Tongue (tissue), 2 donors: ENCODE results near the gene RACK1. TPM values are rescaled to one million over a fixed set of nuclear protein-coding genes. Genes with fewer than 3 reads are reported as not detected.
"Not testable (repeated sequence)": the region's sequence is repeated elsewhere in the genome, so short reads cannot be mapped to it uniquely, and the experiment has no call there.

ENCODE experiments used
- DNase-seq: peaks from one replicate; pipeline ENCODE4 v3.0.0-alpha.2; 2015
- total RNA-seq: library from RNA; depleted of rRNA; stranded (reverse); fragments of >200 nt; gene quantifications from one replicate; pipeline ENCODE4 v1.2.3, GENCODE V29; 2014

The RACK1 gene
- total RNA-seq, 1 donor from 2014 or later: 2,469 TPM

GRCh38 chr5:181212934-181213333, 30.8 kb downstream of the RACK1 start:
- no peak for DNase-seq

DNA sequence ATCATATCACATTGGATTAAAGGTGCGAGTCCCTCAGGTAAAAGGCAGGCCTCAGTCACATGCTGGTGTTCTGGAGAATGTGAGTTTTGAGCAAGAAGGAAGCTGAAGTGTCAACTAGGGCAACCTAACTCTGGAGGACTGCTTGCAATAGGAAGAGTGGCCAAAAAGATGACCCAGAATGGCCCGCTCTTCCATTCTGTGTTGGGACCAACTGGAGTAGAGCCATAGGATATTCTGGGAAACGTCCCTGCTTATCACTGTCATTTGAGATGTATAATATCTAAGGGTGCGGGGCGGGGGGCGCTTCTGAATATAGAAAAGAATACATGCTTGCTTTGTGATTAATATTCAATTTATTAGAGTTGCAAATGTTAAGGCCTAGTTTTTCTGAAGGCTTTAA, 31.6 kb downstream of the RACK1 start:
- DNase-seq: no peak

DNA sequence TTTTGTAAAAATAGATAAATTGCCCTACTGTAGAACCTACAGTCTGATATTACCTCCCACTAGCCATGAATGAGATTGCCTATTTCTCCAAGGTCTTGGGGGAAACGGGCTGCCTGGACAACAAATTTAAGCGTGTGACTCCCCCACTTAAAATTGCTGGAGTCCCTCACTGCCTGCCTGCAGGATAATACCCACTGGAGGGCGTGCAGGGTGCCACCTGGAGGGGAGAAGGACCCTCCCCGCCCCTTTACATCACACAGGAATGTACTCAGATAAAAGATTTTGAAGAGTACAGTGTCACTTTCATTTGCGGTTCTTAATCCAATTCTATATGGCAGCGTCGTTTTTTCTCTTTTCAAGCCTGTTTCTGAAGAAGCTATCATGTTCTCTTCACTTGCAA, 32.5 kb downstream of the RACK1 start:
- no peak for DNase-seq

- not testable (repeated sequence) for DNase-seq
Measured at GRCh38 chr5:181210698-181211097, 33.0 kb downstream of the RACK1 start.

- DNase-seq: not testable (repeated sequence)
Measured at GRCh38 chr5:181210148-181210547, 33.6 kb downstream of the RACK1 start.

DNA sequence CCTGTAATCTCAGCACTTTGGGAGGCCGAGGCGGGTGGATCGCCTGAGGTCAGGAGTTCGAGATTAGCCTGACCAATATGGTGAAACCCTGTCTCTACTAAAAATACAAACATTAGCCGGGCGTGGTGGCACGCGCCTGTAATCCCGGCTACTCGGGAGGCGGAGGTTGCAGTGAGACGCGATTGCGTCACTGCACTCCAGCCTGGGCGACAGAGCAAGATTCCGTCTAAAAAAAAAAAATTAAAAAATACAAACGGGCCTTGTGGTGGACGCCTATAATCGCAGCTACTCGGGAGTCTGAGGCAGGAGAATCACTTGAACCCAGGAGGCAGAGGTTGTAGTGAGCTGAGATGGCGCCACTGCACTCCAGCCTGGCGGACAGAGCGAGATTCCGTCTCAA, 34.7 kb downstream of the RACK1 start:
- not testable (repeated sequence) for DNase-seq

DNA sequence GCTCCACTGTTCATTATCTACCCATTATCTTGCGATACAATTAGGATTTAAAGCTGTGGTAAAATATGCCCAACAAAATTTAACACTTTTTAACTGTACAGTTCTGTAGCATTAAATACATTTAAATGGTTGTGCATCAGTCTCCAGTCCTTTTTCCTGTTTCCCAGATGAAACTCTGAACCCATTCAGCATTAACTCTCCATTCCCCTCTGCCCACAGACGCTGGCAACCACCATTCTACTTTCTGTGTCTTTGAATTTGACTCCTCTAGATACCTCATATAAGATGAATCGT, 35.8 kb downstream of the RACK1 start:
- no peak for DNase-seq

GRCh38 chr5:181207214-181207959, 36.3 kb downstream of the RACK1 start:
- DNase-seq: peak; percentile 93

GRCh38 chr5:181205761-181206649, 37.7 kb downstream of the RACK1 start:
- peak; percentile 49 for DNase-seq

DNA sequence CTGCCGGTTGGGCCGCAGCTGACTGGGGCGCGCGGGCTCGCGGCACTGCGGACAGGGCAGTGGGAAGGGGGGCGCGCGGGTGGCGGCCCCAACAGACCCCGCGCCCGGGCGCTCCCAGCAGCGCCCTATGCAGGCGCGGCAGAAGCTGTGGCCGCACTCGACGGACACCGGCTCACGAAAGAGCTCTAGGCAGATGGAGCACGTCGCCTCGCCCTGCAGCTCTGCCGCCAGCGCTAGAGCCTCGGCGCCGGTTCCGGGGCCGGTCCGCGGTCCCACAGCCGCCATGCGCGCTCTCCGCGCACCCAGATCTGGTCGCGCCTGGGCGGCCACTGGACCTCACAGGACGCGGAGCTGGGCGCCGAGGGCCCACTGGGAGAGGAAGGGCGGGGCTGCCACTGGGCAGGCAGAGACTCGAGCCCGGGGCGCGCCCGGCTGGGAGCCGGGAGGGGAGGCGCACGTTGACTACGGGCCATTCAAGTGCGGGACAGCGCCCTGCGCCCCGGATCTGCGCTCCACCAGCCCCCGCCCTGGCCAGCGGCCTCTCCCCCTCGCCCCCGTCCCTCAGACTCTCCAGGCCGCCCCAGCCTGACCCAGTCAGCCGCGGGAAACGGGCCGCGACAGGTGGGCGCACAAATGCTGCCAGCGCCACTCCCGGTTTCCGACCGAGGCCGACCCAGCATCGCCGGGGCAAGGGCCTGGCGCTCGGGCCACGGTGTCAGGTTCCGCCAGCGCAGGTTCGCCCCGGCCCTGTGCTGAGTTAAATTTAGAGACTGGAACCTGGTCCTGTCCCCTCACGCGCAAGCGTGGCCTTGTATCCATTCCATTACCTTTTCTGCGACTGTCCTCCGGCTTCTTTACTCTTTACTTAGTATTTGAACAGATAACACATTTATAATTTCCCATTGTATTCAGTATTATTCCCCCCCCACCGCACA, 38.6 kb downstream of the RACK1 start, which contains the start of gene TRIM7:
TSS of gene TRIM7 (minus strand) at position 371 of the 935 bp plus-strand sequence. CDS start at position 285, 86 bp downstream.
- peak; percentile 58 for DNase-seq

DNA sequence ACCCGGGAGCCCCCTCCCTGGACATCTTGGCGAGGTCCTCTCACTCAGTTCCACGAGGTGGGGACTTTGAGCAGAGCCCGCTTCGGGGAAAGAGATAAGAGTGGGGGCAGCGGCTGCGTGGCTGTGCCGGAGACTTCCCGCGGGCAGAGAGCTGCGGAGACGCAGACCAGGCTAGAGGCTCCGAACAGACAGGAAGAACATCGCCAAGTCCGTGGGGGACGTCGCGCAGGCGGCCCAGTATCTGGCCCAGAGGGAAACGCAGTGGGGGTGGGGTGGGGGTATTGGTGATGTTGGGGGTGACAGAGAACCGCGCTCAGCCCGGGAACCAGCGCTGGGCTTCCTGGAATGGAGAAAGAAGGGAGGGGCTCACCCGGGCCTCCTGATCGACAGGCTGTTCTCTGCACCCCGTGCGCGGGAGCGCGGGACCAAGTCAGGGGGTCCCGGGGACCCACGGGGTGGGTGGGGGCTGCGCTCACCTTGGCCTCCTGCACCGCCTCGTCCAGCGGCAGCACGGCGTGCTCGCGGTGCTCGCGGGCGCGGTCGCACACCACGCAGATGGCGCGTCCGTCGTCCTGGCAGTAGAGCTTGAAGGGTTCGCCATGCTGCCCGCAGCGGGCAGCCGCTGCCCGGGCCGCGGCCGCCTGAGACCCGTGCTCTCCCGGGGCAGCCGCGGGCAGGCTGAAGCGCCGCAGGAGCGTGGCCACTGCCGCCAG, 39.4 kb downstream of the RACK1 start:
- peak; percentile 34 for DNase-seq

DNA sequence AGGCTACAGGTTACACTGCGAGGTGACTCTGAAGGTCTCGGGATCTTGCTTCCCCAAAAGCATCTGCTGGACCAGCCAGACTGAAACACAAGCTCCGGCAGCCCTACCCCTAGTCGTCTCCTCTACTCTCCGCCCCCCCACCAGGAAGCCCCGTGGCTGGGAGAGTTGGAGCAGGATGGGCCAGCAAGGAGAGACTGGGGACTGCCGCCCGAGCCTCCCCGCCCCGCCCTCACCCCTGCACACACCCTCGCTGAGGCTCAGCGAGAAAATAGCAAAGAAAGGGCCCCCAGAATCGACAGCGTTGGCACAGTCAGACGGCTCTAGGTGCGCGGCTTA, 40.0 kb downstream of the RACK1 start:
- DNase-seq: no peak

- DNase-seq: no peak
Measured at GRCh38 chr5:181203093-181203711, 40.5 kb downstream of the RACK1 start.

- no peak for DNase-seq
Measured at GRCh38 chr5:181200816-181201215, 42.9 kb downstream of the RACK1 start.

- no peak for DNase-seq
Measured at GRCh38 chr5:181199881-181200638, 43.6 kb downstream of the RACK1 start.

DNA sequence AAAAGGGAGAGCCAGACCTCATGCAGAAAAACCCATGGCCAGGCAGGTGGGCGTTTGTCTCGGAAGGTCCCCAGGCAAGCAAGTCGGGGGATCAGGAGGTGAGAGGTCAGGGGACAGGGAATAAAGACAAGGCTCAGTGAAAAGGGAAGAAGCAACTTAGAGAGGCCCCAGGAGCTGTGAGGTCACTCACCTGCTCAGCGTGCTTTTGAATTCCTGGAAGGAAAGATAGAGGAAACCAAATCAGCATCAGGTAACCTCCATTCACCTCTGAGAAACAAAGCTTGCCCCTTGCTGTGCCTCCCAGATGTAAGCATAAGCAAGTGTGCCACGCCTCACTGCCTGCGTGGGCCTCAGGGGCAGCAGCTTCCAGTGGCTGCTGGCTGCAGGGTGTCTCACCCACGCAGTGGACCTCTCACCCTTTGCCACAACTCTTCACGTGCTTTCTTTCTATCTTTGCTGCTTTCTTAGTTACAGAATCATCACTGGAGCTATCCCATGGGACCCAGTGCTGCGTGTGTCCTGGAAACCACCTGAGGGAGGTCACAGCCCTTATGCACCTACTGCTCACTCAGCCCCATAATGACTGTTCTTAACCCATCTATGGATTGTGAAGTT, 44.7 kb downstream of the RACK1 start:
- no peak for DNase-seq

DNA sequence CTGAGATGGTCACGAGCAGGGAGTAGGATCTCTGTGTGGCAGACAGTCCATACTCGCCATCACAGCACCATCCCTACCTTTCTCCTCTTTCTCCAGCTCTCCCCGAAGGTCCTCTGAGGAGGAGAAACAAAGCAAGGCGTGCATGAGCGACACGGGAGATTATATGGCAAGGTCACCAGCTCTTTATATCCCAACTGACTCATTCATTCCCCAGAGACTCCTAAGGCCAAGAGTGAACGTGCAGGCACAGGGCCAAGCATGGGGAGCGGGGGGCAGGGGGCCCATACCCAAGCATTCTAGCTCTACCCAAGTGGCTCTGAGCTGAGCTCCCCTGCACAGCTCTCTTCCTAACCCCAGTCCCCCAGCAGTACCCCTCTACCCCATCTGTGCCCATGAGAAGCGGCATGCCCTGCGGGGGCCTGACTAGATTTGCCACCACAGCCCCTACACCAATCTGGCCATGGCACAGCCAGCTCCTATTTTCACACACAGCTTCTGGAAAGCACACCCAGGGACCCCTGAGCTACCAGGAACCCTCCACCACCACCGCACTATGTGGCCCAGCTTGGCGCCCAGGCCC, 45.5 kb downstream of the RACK1 start:
- no peak for DNase-seq

DNA sequence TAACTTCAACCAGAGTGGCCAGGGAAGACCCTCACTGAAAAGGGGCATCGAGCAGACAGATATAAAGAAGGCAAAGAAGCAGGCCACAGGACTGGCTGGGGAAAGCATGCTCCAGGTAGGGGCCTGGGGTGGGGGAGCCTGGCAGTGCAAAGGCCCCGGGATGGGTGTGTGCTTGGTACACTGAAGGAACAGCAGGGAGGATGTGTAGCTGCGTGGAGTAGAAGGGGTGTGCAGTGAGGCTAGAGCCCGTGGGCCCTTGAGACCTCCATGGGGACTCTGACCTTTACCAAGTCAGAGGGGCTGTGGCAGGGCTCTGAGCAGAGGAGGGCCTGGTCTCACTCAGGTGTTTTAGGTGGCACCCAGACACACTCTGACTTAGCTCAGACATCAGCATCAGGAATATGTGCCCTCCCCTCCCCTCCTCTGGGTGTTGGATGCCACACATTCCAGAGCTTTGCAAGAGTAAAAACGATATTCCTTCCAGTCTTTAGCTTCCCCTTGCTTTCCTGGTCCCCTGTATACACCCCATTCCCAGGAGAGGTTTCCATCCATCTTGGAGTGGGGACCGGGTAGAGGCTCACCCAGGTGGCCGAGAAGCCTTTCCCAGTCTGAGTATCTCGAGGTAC, 46.3 kb downstream of the RACK1 start:
- no peak for DNase-seq

- no peak for DNase-seq
Measured at GRCh38 chr5:181195249-181195761, 48.4 kb downstream of the RACK1 start.
